Suprapubic skin (tissue), 4 donors: ENCODE results near the gene PI4KB. TPM values are rescaled to one million over a fixed set of nuclear protein-coding genes. Genes with fewer than 3 reads are reported as not detected.
A peak's percentile ranks its signal among the peaks of the same experiment; 100 is the strongest.

Experiments
- DNase-seq, 2 donors: peaks; one replicate each; pipeline ENCODE4 v3.0.0-alpha.2; 2019; ENCODE audit warnings: low spot score in 2 of 2
- H3K27ac ChIP-seq: fragments of 200-600 bp; sonication (generic); one replicate; pipeline ENCODE4 v1.5.1; 2019
- H3K27me3 ChIP-seq: fragments of 200-600 bp; sonication (generic); one replicate; pipeline ENCODE4 v1.5.1; 2019
- H3K36me3 ChIP-seq: fragments of 200-600 bp; sonication (generic); one replicate; pipeline ENCODE4 v1.5.1; 2019
- H3K4me1 ChIP-seq: fragments of 200-600 bp; sonication (generic); one replicate; pipeline ENCODE4 v1.5.1; 2019
- H3K4me3 ChIP-seq: fragments of 200-600 bp; sonication (generic); one replicate; pipeline ENCODE4 v1.5.1; 2019; ENCODE audit warnings: mild to moderate bottlenecking
- H3K9me3 ChIP-seq: fragments of 200-600 bp; sonication (generic); one replicate; pipeline ENCODE4 v1.5.1; 2019
- CTCF ChIP-seq, 2 donors: fragments of 200-600 bp in 1 of 2; fragments of 450-650 bp in 1 of 2; sonication (generic) in 1 of 2; IDR thresholded peaks; one replicate each; pipeline ENCODE4 v1.5.1; 2016 to 2019; ENCODE audit warnings: antibody characterized with exemption in 2 of 2, mild to moderate bottlenecking in 1 of 2, moderate library complexity in 1 of 2
- EP300 ChIP-seq: sonication (generic); formaldehyde crosslinking; IDR thresholded peaks from one replicate; pipeline ENCODE4 v1.6.1; 2017; ENCODE audit warnings: antibody characterized with exemption
- POLR2A ChIP-seq, 2 donors: fragments of 450-650 bp; IDR thresholded peaks; one replicate each; pipeline ENCODE4 v1.6.1; 2017; ENCODE audit warnings: antibody characterized with exemption in 2 of 2, mild to moderate bottlenecking in 2 of 2, moderate library complexity in 2 of 2
- POLR2AphosphoS5 ChIP-seq, 3 donors: sonication (generic); formaldehyde crosslinking; IDR thresholded peaks; one replicate each; pipeline ENCODE4 v1.6.1; 2017; ENCODE audit warnings: antibody characterized with exemption in 3 of 3
- WGBS: methylation state at CpG from one replicate; pipeline ENCODE4 v1.1.5; 2018; 5-methylcytosine and 5-hydroxymethylcytosine counted together
- total RNA-seq, 4 donors: library from RNA; depleted of rRNA; stranded (reverse); fragments of >200 nt; gene quantifications; one replicate each; pipeline ENCODE4 v1.1.0, GENCODE V29; 2016

Gene PI4KB
- total RNA-seq, 4 donors from 2014 or later = 50.0 to 102 (median 60.3) TPM

- DNase-seq = no peak
- Histone ChIP-seq H3K27ac (no peak overlapping the region), H3K27me3 (no peaks in the 10 kb centered on the region), H3K9me3 (no peaks in the 10 kb centered on the region), H3K4me3 (no peak overlapping the region), H3K36me3 (peaks cover 18% of the 10 kb centered on the region), H3K4me1 (peaks cover 38% of the 10 kb centered on the region)
- 59% methylated on average over 5 of the region's 6 CpGs for WGBS
- no peak for TF ChIP-seq EP300
- TF ChIP-seq CTCF (IDR thresholded peaks at IDR 0.05) = no peak
- no peak for TF ChIP-seq POLR2A (IDR thresholded peaks at IDR 0.05)
- no peak for TF ChIP-seq POLR2AphosphoS5 (IDR thresholded peaks at IDR 0.05)
These were observed 43.1 kb upstream of the PI4KB start for GRCh38 chr1:151370211-151370911.

GRCh38 chr1:151369621-151370048 is 42.4 kb upstream of the PI4KB start:
- Histone ChIP-seq H3K27me3 (no peaks in the 10 kb centered on the region), H3K4me3 (no peak overlapping the region), H3K27ac (no peak overlapping the region), H3K4me1 (peaks cover 38% of the 10 kb centered on the region), H3K36me3 (peaks cover 25% of the 10 kb centered on the region), H3K9me3 (no peaks in the 10 kb centered on the region)
- TF ChIP-seq CTCF (IDR thresholded peaks at IDR 0.05) = no peak
- no peak for TF ChIP-seq POLR2A (IDR thresholded peaks at IDR 0.05)
- no peak for TF ChIP-seq POLR2AphosphoS5 (IDR thresholded peaks at IDR 0.05)
- TF ChIP-seq EP300 = no peak
- 73% methylated on average over 14 of the region's 15 CpGs for WGBS
- no peak for DNase-seq

- WGBS = 92% methylated on average over 7 of the region's 7 CpGs
- DNase-seq = no peak
- Histone ChIP-seq H3K4me1 (peaks cover 38% of the 10 kb centered on the region), H3K4me3 (no peak overlapping the region), H3K9me3 (no peaks in the 10 kb centered on the region), H3K36me3 (peaks cover 29% of the 10 kb centered on the region), H3K27ac (no peak overlapping the region), H3K27me3 (no peaks in the 10 kb centered on the region)
- no peak for TF ChIP-seq POLR2AphosphoS5 (IDR thresholded peaks at IDR 0.05)
- no peak for TF ChIP-seq EP300
- no peak for TF ChIP-seq CTCF (IDR thresholded peaks at IDR 0.05)
- no peak for TF ChIP-seq POLR2A (IDR thresholded peaks at IDR 0.05)
These were observed 42.0 kb upstream of the PI4KB start for GRCh38 chr1:151369302-151369610.

GRCh38 chr1:151368393-151369301 is 41.4 kb upstream of the PI4KB start:
- peaks cover 38% of the 10 kb centered on the region for H3K4me1 ChIP-seq
- no peak overlapping the region for H3K4me3 ChIP-seq
- no peaks in the 10 kb centered on the region for H3K27me3 ChIP-seq
- H3K27ac ChIP-seq = peak overlapping the region; percentile 42
- H3K36me3 ChIP-seq = peaks cover 35% of the 10 kb centered on the region
- 65% methylated on average over 6 of the region's 20 CpGs for WGBS
- TF ChIP-seq POLR2AphosphoS5 (IDR thresholded peaks at IDR 0.05) (no peak), EP300 (no peak), POLR2A (IDR thresholded peaks at IDR 0.05) (no peak), CTCF (IDR thresholded peaks at IDR 0.05) (no peak)
- no peaks in the 10 kb centered on the region for H3K9me3 ChIP-seq
- no peak for DNase-seq
